Measurements from ENCODE around the gene CDH13.

The CDH13 gene

GRCh38 chr16:83174671-83175070 is 547.9 kb downstream of the CDH13 start:
- H3K36me3 ChIP-seq (ENCODE audit: control insufficient read depth, insufficient read depth, low read length) = no peaks in the 10 kb centered on the region
- H3K4me3 ChIP-seq (ENCODE audit: low read length) = no peak overlapping the region

GRCh38 chr16:83176802-83177201 is 550.0 kb downstream of the CDH13 start:
- Histone ChIP-seq H3K4me3 (ENCODE audit: low read length) (no peak overlapping the region), H3K4me1 (ENCODE audit: control insufficient read depth, insufficient read depth, low read length) (no peaks in the 10 kb centered on the region), H3K27ac (ENCODE audit: low read length) (no peak overlapping the region), H3K9me3 (ENCODE audit: control insufficient read depth, insufficient read depth, low read length) (no peaks in the 10 kb centered on the region), H3K27me3 (ENCODE audit: control insufficient read depth, insufficient read depth, low read length) (no peaks in the 10 kb centered on the region), H3K36me3 (ENCODE audit: control insufficient read depth, insufficient read depth, low read length) (no peaks in the 10 kb centered on the region)
- WGBS (ENCODE audit: insufficient coverage, insufficient read length) = no CpG with 5 or more reads among the region's 4 CpGs
- DNase-seq (ENCODE audit: low read depth, low spot score) = no peak

More at GRCh38 chr16:83174671-83175070, 547.9 kb downstream of the CDH13 start:
- no peaks in the 10 kb centered on the region for H3K4me1 ChIP-seq (ENCODE audit: control insufficient read depth, insufficient read depth, low read length)
- H3K27me3 ChIP-seq (ENCODE audit: control insufficient read depth, insufficient read depth, low read length) = no peaks in the 10 kb centered on the region
- H3K9me3 ChIP-seq (ENCODE audit: control insufficient read depth, insufficient read depth, low read length) = no peaks in the 10 kb centered on the region
- no peak overlapping the region for H3K27ac ChIP-seq (ENCODE audit: low read length)
- DNase-seq (ENCODE audit: low read depth, low spot score) = no peak

GRCh38 chr16:83185902-83186301 is 559.1 kb downstream of the CDH13 start:
- WGBS (ENCODE audit: insufficient coverage, insufficient read length) = no CpG with 5 or more reads among the region's 6 CpGs
- no peak for DNase-seq (ENCODE audit: low read depth, low spot score)
- Histone ChIP-seq H3K36me3 (ENCODE audit: control insufficient read depth, insufficient read depth, low read length) (no peaks in the 10 kb centered on the region), H3K4me3 (ENCODE audit: low read length) (no peak overlapping the region), H3K4me1 (ENCODE audit: control insufficient read depth, insufficient read depth, low read length) (no peaks in the 10 kb centered on the region), H3K27me3 (ENCODE audit: control insufficient read depth, insufficient read depth, low read length) (no peaks in the 10 kb centered on the region), H3K27ac (ENCODE audit: low read length) (no peak overlapping the region), H3K9me3 (ENCODE audit: control insufficient read depth, insufficient read depth, low read length) (no peaks in the 10 kb centered on the region)

GRCh38 chr16:83187405-83187804 is 560.6 kb downstream of the CDH13 start:
- no peaks in the 10 kb centered on the region for H3K27me3 ChIP-seq (ENCODE audit: control insufficient read depth, insufficient read depth, low read length)
- no peak for DNase-seq (ENCODE audit: low read depth, low spot score)
- H3K4me1 ChIP-seq (ENCODE audit: control insufficient read depth, insufficient read depth, low read length) = no peaks in the 10 kb centered on the region
- no peak overlapping the region for H3K4me3 ChIP-seq (ENCODE audit: low read length)
- H3K36me3 ChIP-seq (ENCODE audit: control insufficient read depth, insufficient read depth, low read length) = no peaks in the 10 kb centered on the region
- H3K9me3 ChIP-seq (ENCODE audit: control insufficient read depth, insufficient read depth, low read length) = no peaks in the 10 kb centered on the region
- no peak overlapping the region for H3K27ac ChIP-seq (ENCODE audit: low read length)
- no CpG with 5 or more reads among the region's 3 CpGs for WGBS (ENCODE audit: insufficient coverage, insufficient read length)

- no CpG with 5 or more reads among the region's 3 CpGs for WGBS (ENCODE audit: insufficient coverage, insufficient read length)
Measured at GRCh38 chr16:83196796-83197195, 570.0 kb downstream of the CDH13 start.

GRCh38 chr16:83197450-83197849 is 570.7 kb downstream of the CDH13 start:
- H3K27ac ChIP-seq (ENCODE audit: low read length) = no peak overlapping the region
- DNase-seq (ENCODE audit: low read depth, low spot score) = no peak
- no peaks in the 10 kb centered on the region for H3K4me1 ChIP-seq (ENCODE audit: control insufficient read depth, insufficient read depth, low read length)
- no peak overlapping the region for H3K4me3 ChIP-seq (ENCODE audit: low read length)
- no peaks in the 10 kb centered on the region for H3K36me3 ChIP-seq (ENCODE audit: control insufficient read depth, insufficient read depth, low read length)
- no peaks in the 10 kb centered on the region for H3K27me3 ChIP-seq (ENCODE audit: control insufficient read depth, insufficient read depth, low read length)
- WGBS (ENCODE audit: insufficient coverage, insufficient read length) = no CpG with 5 or more reads among the region's 5 CpGs
- no peaks in the 10 kb centered on the region for H3K9me3 ChIP-seq (ENCODE audit: control insufficient read depth, insufficient read depth, low read length)

More at GRCh38 chr16:83196796-83197195, 570.0 kb downstream of the CDH13 start:
- H3K27me3 ChIP-seq (ENCODE audit: control insufficient read depth, insufficient read depth, low read length) = no peaks in the 10 kb centered on the region
- no peak overlapping the region for H3K4me3 ChIP-seq (ENCODE audit: low read length)
- H3K27ac ChIP-seq (ENCODE audit: low read length) = no peak overlapping the region
- no peaks in the 10 kb centered on the region for H3K9me3 ChIP-seq (ENCODE audit: control insufficient read depth, insufficient read depth, low read length)
- no peaks in the 10 kb centered on the region for H3K36me3 ChIP-seq (ENCODE audit: control insufficient read depth, insufficient read depth, low read length)
- DNase-seq (ENCODE audit: low read depth, low spot score) = no peak
- H3K4me1 ChIP-seq (ENCODE audit: control insufficient read depth, insufficient read depth, low read length) = no peaks in the 10 kb centered on the region

- WGBS (ENCODE audit: insufficient coverage, insufficient read length) = no CpG with 5 or more reads among the region's 4 CpGs
- no peaks in the 10 kb centered on the region for H3K27me3 ChIP-seq (ENCODE audit: control insufficient read depth, insufficient read depth, low read length)
- no peaks in the 10 kb centered on the region for H3K9me3 ChIP-seq (ENCODE audit: control insufficient read depth, insufficient read depth, low read length)
Measured at GRCh38 chr16:83198977-83199376, 572.2 kb downstream of the CDH13 start.

GRCh38 chr16:83200005-83200779 is 573.4 kb downstream of the CDH13 start:
- Histone ChIP-seq H3K4me3 (ENCODE audit: low read length) (no peak overlapping the region), H3K27me3 (ENCODE audit: control insufficient read depth, insufficient read depth, low read length) (no peaks in the 10 kb centered on the region), H3K36me3 (ENCODE audit: control insufficient read depth, insufficient read depth, low read length) (no peaks in the 10 kb centered on the region), H3K9me3 (ENCODE audit: control insufficient read depth, insufficient read depth, low read length) (no peaks in the 10 kb centered on the region), H3K27ac (ENCODE audit: low read length) (no peak overlapping the region), H3K4me1 (ENCODE audit: control insufficient read depth, insufficient read depth, low read length) (no peaks in the 10 kb centered on the region)
- WGBS (ENCODE audit: insufficient coverage, insufficient read length) = no CpG with 5 or more reads among the region's 13 CpGs
- DNase-seq (ENCODE audit: low read depth, low spot score) = no peak

More at GRCh38 chr16:83198977-83199376, 572.2 kb downstream of the CDH13 start:
- Histone ChIP-seq H3K4me1 (ENCODE audit: control insufficient read depth, insufficient read depth, low read length) (no peaks in the 10 kb centered on the region), H3K36me3 (ENCODE audit: control insufficient read depth, insufficient read depth, low read length) (no peaks in the 10 kb centered on the region), H3K4me3 (ENCODE audit: low read length) (no peak overlapping the region), H3K27ac (ENCODE audit: low read length) (no peak overlapping the region)
- DNase-seq (ENCODE audit: low read depth, low spot score) = no peak

- WGBS (ENCODE audit: insufficient coverage, insufficient read length) = no CpG with 5 or more reads among the region's 9 CpGs
- Histone ChIP-seq H3K4me3 (ENCODE audit: low read length) (no peak overlapping the region), H3K36me3 (ENCODE audit: control insufficient read depth, insufficient read depth, low read length) (no peaks in the 10 kb centered on the region), H3K27me3 (ENCODE audit: control insufficient read depth, insufficient read depth, low read length) (no peaks in the 10 kb centered on the region), H3K4me1 (ENCODE audit: control insufficient read depth, insufficient read depth, low read length) (no peaks in the 10 kb centered on the region), H3K9me3 (ENCODE audit: control insufficient read depth, insufficient read depth, low read length) (no peaks in the 10 kb centered on the region), H3K27ac (ENCODE audit: low read length) (no peak overlapping the region)
- DNase-seq (ENCODE audit: low read depth, low spot score) = no peak
Measured at GRCh38 chr16:83201748-83202147, 575.0 kb downstream of the CDH13 start.

GRCh38 chr16:83205896-83206295 is 579.1 kb downstream of the CDH13 start:
- no peak for DNase-seq (ENCODE audit: low read depth, low spot score)
- no CpG with 5 or more reads among the region's 6 CpGs for WGBS (ENCODE audit: insufficient coverage, insufficient read length)
- Histone ChIP-seq H3K36me3 (ENCODE audit: control insufficient read depth, insufficient read depth, low read length) (no peaks in the 10 kb centered on the region), H3K27me3 (ENCODE audit: control insufficient read depth, insufficient read depth, low read length) (no peaks in the 10 kb centered on the region), H3K4me1 (ENCODE audit: control insufficient read depth, insufficient read depth, low read length) (no peaks in the 10 kb centered on the region), H3K9me3 (ENCODE audit: control insufficient read depth, insufficient read depth, low read length) (no peaks in the 10 kb centered on the region), H3K27ac (ENCODE audit: low read length) (no peak overlapping the region), H3K4me3 (ENCODE audit: low read length) (no peak overlapping the region)

GRCh38 chr16:83206426-83206825 is 579.7 kb downstream of the CDH13 start:
- Histone ChIP-seq H3K4me3 (ENCODE audit: low read length) (no peak overlapping the region), H3K9me3 (ENCODE audit: control insufficient read depth, insufficient read depth, low read length) (no peaks in the 10 kb centered on the region), H3K27me3 (ENCODE audit: control insufficient read depth, insufficient read depth, low read length) (no peaks in the 10 kb centered on the region), H3K36me3 (ENCODE audit: control insufficient read depth, insufficient read depth, low read length) (no peaks in the 10 kb centered on the region), H3K27ac (ENCODE audit: low read length) (no peak overlapping the region), H3K4me1 (ENCODE audit: control insufficient read depth, insufficient read depth, low read length) (no peaks in the 10 kb centered on the region; the same call in 1 of the 2 replicates)
- no CpG with 5 or more reads among the region's 5 CpGs for WGBS (ENCODE audit: insufficient coverage, insufficient read length)
- DNase-seq (ENCODE audit: low read depth, low spot score) = no peak
